ENCODE results near the gene NOS1AP.

NOS1AP gene

DNA sequence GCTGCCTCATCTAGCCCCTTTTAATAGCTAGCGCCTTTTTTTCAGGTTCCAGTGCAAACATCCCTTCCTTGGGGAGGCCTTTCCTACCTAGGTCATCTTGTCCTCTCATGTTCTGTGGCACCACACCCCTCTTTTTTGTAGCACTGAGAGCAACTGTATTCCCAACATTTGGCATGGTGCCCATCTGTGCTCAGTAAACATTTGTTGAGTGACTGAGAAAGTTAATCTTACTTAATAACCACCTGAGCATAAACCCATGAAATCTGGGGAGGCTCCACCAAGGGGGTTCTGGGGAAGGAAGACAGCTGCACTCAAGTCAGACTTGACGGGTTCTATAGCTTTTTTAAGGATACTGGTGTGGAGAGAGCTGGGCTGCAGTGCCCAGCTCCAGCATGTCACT, 90.0 kb downstream of the NOS1AP start:
- no peak for ATAC-seq
- TF ChIP-seq OSR1 (CRISPR knock-in tag; IDR thresholded peaks at IDR 0.05), result no peak

DNA sequence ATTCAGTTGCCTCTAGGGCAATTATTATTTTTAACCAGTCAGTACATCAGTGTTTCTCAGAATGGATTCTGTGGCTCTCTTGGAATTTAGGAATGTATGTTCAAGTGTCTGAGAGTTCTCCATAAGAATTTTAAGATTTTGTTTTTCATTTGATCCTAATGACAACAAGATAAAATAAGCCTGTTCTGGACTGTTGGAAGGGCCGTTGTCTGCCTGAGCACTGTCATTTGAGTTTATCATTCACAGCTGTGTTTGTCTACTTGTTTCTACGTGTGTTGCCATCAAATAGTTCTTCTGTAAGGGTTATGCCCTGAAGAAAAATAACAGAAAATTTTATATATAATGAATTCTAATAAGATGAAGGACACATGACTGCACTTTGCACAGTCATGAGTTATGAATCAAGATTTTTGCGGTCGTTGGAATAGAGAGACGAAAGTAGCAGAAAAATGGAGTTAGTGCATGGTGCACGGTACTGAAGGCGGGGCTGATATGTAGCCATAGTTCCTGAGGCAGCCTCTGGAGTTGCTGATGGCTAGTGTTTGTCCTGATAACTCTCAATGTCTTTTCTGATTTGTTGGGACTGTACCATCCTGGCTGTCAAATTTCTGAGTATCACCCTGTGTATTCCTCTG, 92.5 kb downstream of the NOS1AP start:
- TF ChIP-seq CSDC2 (CRISPR knock-in tag; IDR thresholded peaks at IDR 0.05) (no peak), ESRRG (CRISPR knock-in tag; IDR thresholded peaks at IDR 0.05) (no peak), GLIS3 (CRISPR knock-in tag; IDR thresholded peaks at IDR 0.05) (no peak), RARB (CRISPR knock-in tag; IDR thresholded peaks at IDR 0.05) (no peak), ISL1 (CRISPR knock-in tag; IDR thresholded peaks at IDR 0.05) (no peak)
- TF ChIP-seq, protein P1, sequence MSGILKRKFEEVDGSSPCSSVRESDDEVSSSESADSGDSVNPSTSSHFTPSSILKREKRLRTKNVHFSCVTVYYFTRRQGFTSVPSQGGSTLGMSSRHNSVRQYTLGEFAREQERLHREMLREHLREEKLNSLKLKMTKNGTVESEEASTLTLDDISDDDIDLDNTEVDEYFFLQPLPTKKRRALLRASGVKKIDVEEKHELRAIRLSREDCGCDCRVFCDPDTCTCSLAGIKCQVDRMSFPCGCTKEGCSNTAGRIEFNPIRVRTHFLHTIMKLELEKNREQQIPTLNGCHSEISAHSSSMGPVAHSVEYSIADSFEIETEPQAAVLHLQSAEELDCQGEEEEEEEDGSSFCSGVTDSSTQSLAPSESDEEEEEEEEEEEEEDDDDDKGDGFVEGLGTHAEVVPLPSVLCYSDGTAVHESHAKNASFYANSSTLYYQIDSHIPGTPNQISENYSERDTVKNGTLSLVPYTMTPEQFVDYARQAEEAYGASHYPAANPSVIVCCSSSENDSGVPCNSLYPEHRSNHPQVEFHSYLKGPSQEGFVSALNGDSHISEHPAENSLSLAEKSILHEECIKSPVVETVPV (CRISPR knock-in tag; IDR thresholded peaks at IDR 0.05), result no peak
- TF ChIP-seq, protein P2, sequence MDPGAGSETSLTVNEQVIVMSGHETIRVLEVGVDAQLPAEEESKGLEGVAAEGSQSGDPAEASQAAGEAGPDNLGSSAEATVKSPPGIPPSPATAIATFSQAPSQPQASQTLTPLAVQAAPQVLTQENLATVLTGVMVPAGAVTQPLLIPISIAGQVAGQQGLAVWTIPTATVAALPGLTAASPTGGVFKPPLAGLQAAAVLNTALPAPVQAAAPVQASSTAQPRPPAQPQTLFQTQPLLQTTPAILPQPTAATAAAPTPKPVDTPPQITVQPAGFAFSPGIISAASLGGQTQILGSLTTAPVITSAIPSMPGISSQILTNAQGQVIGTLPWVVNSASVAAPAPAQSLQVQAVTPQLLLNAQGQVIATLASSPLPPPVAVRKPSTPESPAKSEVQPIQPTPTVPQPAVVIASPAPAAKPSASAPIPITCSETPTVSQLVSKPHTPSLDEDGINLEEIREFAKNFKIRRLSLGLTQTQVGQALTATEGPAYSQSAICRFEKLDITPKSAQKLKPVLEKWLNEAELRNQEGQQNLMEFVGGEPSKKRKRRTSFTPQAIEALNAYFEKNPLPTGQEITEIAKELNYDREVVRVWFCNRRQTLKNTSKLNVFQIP (CRISPR knock-in tag; IDR thresholded peaks at IDR 0.05; ENCODE audit: borderline replicate concordance, low read depth), result no peak
- ATAC-seq, result no peak

DNA sequence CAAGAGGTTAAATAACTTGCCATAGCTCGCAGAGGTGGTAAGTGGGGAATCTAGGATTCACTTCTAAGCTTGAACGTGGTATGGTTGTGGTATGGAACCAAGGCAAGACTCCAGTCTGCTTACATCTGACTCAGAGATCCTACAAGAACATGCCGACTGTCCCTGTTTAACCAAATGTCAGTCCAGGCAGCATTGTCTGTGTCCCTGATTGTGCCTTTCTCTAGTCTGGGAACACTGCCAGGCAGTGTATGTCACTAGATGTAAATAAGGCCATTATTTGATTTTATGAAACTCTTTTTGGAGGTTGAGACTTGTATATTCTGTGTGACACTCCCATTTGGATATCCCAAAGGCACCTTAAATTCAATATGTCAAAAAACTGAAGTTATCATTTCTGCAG, 96.0 kb downstream of the NOS1AP start:
- TF ChIP-seq BACH2 (CRISPR knock-in tag; IDR thresholded peaks at IDR 0.05; ENCODE audit: borderline replicate concordance) (no peak), ZNF70 (CRISPR knock-in tag; IDR thresholded peaks at IDR 0.05) (no peak), ZNF565 (CRISPR knock-in tag; conservative IDR thresholded peaks at IDR 0.05; ENCODE audit: low read depth) (no peak), ZNF8 (CRISPR knock-in tag; IDR thresholded peaks at IDR 0.05) (no peak), ZFP30 (CRISPR knock-in tag; IDR thresholded peaks at IDR 0.05) (no peak), CSDC2 (CRISPR knock-in tag; IDR thresholded peaks at IDR 0.05) (no peak), OSR1 (CRISPR knock-in tag; IDR thresholded peaks at IDR 0.05) (no peak)
- ATAC-seq, result no peak

DNA sequence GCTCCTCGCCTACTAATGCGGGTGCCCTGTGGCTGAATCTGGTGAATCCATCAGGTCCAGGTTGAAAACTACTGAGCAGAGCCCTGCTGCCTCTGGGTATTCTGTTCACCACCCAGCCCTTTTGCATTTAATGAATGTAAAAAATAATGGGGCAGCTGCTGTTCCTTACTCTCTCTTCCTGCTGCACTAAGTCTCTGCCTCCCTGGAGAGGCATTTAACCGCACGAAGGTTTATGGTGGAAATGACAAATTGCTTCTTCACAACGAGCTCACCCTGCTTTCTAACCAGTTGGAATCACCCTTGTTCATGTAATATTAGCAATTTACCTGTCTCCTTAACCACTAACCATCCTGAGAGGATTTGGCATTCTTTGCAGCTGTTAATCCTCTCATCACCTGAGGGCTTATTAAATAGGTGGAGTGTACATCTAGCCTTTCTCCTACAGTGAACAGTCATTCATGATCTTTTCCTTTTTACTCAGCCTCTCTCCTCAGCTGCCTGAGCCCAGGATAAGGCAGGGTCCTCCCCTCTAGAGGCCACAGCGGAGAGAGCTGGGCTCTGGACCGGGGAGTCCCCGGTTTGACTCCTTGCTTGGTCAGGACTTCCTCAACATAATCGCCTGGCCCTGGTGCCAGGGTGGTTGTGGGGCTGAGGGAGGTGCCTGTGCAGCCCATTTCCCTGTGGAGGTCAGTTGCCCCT, 97.6 kb downstream of the NOS1AP start:
- no peak for TF ChIP-seq RARB (CRISPR knock-in tag; IDR thresholded peaks at IDR 0.05)
- TF ChIP-seq GLIS3 (CRISPR knock-in tag; IDR thresholded peaks at IDR 0.05), result no peak
- TF ChIP-seq SNAI2 (CRISPR knock-in tag; IDR thresholded peaks at IDR 0.05), result no peak
- no peak for TF ChIP-seq ZNF70 (CRISPR knock-in tag; IDR thresholded peaks at IDR 0.05)
- TF ChIP-seq BACH2 (CRISPR knock-in tag; IDR thresholded peaks at IDR 0.05; ENCODE audit: borderline replicate concordance), result no peak
- no peak for TF ChIP-seq ZC3H10 (CRISPR knock-in tag; IDR thresholded peaks at IDR 0.05)
- TF ChIP-seq OSR1 (CRISPR knock-in tag; IDR thresholded peaks at IDR 0.05), result no peak
- TF ChIP-seq TCF4 (CRISPR knock-in tag; IDR thresholded peaks at IDR 0.05; ENCODE audit: borderline replicate concordance), result no peak
- TF ChIP-seq, protein P3, sequence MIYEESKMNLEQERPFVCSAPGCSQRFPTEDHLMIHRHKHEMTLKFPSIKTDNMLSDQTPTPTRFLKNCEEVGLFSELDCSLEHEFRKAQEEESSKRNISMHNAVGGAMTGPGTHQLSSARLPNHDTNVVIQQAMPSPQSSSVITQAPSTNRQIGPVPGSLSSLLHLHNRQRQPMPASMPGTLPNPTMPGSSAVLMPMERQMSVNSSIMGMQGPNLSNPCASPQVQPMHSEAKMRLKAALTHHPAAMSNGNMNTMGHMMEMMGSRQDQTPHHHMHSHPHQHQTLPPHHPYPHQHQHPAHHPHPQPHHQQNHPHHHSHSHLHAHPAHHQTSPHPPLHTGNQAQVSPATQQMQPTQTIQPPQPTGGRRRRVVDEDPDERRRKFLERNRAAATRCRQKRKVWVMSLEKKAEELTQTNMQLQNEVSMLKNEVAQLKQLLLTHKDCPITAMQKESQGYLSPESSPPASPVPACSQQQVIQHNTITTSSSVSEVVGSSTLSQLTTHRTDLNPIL (CRISPR knock-in tag; IDR thresholded peaks at IDR 0.05; ENCODE audit: low read depth), result no peak
- ATAC-seq, result no peak

DNA sequence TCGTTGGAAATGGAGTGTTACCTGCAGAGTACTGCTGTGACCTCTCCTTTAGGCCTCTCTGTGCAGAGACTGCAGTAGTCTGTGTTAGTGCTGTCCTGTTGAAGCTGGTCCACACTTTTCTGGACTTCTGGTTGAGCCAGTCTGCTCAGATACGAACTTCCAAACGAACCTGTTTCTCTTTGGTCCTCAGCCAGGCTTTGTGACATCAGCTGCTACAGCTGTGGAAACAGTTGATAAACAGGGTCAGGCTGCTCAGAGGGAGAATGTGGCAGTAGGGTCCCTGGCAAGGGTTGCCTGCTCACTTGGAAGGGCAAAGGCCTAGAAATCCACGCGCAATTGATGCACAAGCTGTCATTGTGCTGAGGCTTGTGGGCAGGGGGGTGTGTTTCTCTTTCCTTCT, 98.8 kb downstream of the NOS1AP start:
- no peak for TF ChIP-seq ZFP30 (CRISPR knock-in tag; IDR thresholded peaks at IDR 0.05)
- TF ChIP-seq BACH2 (CRISPR knock-in tag; IDR thresholded peaks at IDR 0.05; ENCODE audit: borderline replicate concordance), result no peak
- TF ChIP-seq ISL1 (CRISPR knock-in tag; IDR thresholded peaks at IDR 0.05), result no peak
- no peak for TF ChIP-seq PPARA (CRISPR knock-in tag; IDR thresholded peaks at IDR 0.05; ENCODE audit: borderline replicate concordance)
- TF ChIP-seq, protein P2 (CRISPR knock-in tag; IDR thresholded peaks at IDR 0.05; ENCODE audit: borderline replicate concordance, low read depth), result no peak
- TF ChIP-seq ZC3H10 (CRISPR knock-in tag; IDR thresholded peaks at IDR 0.05), result no peak
- TF ChIP-seq ZNF8 (CRISPR knock-in tag; IDR thresholded peaks at IDR 0.05), result no peak
- TF ChIP-seq ARNTL (CRISPR knock-in tag; IDR thresholded peaks at IDR 0.05; ENCODE audit: borderline replicate concordance, low read depth), result no peak
- no peak for TF ChIP-seq OSR1 (CRISPR knock-in tag; IDR thresholded peaks at IDR 0.05)
- no peak for TF ChIP-seq TOX (CRISPR knock-in tag; IDR thresholded peaks at IDR 0.05; ENCODE audit: borderline replicate concordance)
- no peak for TF ChIP-seq TCF4 (CRISPR knock-in tag; IDR thresholded peaks at IDR 0.05; ENCODE audit: borderline replicate concordance)
- TF ChIP-seq, protein P3 (CRISPR knock-in tag; IDR thresholded peaks at IDR 0.05; ENCODE audit: low read depth), result no peak
- TF ChIP-seq, protein P4, sequence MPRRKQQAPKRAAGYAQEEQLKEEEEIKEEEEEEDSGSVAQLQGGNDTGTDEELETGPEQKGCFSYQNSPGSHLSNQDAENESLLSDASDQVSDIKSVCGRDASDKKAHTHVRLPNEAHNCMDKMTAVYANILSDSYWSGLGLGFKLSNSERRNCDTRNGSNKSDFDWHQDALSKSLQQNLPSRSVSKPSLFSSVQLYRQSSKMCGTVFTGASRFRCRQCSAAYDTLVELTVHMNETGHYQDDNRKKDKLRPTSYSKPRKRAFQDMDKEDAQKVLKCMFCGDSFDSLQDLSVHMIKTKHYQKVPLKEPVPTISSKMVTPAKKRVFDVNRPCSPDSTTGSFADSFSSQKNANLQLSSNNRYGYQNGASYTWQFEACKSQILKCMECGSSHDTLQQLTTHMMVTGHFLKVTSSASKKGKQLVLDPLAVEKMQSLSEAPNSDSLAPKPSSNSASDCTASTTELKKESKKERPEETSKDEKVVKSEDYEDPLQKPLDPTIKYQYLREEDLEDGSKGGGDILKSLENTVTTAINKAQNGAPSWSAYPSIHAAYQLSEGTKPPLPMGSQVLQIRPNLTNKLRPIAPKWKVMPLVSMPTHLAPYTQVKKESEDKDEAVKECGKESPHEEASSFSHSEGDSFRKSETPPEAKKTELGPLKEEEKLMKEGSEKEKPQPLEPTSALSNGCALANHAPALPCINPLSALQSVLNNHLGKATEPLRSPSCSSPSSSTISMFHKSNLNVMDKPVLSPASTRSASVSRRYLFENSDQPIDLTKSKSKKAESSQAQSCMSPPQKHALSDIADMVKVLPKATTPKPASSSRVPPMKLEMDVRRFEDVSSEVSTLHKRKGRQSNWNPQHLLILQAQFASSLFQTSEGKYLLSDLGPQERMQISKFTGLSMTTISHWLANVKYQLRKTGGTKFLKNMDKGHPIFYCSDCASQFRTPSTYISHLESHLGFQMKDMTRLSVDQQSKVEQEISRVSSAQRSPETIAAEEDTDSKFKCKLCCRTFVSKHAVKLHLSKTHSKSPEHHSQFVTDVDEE (CRISPR knock-in tag; IDR thresholded peaks at IDR 0.05), result no peak
- TF ChIP-seq ZFP3 (CRISPR knock-in tag; IDR thresholded peaks at IDR 0.05), result no peak
- ATAC-seq, result no peak; the same call in 2 of the 3 replicates

Measured in SK-N-SH treated with all-trans-retinoic acid at 6 μM for 48 hours (cell line).